Tibial nerve (tissue), 3 donors: Measurements from ENCODE around the gene HDHD3.
"Not testable (repeated sequence)": the region's sequence is repeated elsewhere in the genome, so short reads cannot be mapped to it uniquely, and the experiment has no call there.

ENCODE experiments used
- CTCF ChIP-seq, 5 experiments: fragments of 200-600 bp in 3 of 5; fragments of 450-650 bp in 2 of 5; sonication (generic) in 3 of 5; IDR thresholded peaks; one replicate each; pipeline ENCODE4 v1.5.1; 2016 to 2019; ENCODE audit warnings: antibody characterized with exemption in 5 of 5, mild to moderate bottlenecking in 3 of 5, moderate library complexity in 2 of 5
- POLR2A ChIP-seq, 2 donors: fragments of 450-650 bp; IDR thresholded peaks; one replicate each; pipeline ENCODE4 v1.6.1; 2017; ENCODE audit warnings: antibody characterized with exemption in 2 of 2, mild to moderate bottlenecking in 2 of 2, moderate library complexity in 2 of 2

GRCh38 chr9:113365652-113366051, 11.1 kb downstream of the HDHD3 start:
- TF ChIP-seq POLR2A, CTCF (IDR thresholded peaks at IDR 0.05): not testable (repeated sequence)
